Stimulated activated CD8-positive, alpha-beta memory T cell treated with anti-CD3 and anti-CD28 coated beads, Interleukin-7, amount 100 ng/mL, for 4 hours (primary cell): ENCODE measurements around the gene ACSM6.

Experiments
- DNase-seq, 2 donors: peaks; one replicate each; pipeline ENCODE4 v3.0.0-alpha.2; 2020; ENCODE audit warnings: low read depth in 2 of 2

ACSM6 gene

DNA sequence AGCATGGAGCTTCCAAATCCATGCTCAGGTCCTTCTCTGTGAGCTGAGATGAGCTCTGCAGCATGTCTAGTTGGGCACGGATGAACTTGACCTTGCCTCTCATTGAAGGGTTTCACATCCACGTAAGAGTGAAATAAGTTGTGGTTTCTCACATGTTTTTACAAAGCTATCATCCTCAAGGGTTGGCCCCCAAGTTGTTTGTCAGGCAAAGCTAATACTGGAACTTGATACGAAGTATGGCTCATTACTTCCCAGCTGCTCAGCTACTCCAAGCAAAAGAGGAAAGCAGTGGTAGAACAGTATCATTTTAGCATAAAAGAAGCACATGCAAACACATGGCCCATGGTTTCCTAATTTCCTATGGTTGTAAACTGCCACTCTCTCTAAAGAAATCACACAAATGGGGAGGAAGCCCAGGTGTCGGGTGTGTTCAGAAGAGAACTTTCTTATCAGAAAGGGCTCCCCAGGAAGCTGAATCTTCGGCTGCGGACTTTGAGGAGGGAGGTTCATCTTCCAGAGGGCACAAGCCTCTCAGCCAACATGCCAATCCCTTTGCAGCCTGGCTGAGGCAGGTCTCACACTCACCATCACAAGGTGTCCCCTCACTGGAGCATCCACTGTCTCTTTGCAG lies 51.5 kb downstream of the ACSM6 start:
- DNase-seq: no peak

- DNase-seq: peak; percentile 8 to 27
Measured at GRCh38 chr10:95246582-95247051, 52.6 kb downstream of the ACSM6 start.

DNA sequence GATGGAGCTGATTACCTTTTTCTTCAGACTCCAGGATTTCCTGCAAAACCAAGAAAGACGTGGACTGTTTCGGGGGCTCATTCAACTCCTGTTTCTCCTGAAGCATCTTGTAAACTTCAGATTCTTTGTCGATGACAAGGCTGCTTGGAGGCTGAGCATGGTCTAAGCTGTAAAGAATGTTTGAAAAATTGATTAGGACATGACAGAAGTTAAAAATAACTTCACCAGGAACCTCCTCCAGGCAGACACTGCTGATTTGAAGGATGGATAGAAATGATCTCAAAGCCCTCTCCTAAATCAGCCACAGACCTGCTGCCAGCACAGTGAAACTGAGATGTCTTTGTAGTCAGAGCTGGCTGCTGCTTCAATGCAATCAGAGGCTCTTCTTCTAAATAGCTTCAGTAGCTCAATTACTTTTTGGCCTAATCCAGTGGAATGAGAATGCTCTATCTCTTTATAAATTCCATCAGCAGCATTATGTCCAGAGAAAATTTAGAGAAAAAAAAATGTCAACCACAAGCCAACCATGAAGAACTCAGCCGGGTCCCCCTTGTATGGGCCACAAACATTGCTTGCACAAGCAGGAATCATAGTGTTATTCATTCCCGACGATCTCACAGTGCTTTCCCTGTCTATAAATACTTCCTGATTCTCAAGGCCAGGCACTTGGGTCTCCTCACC lies 53.3 kb downstream of the ACSM6 start:
- DNase-seq: no peak

GRCh38 chr10:95247881-95248583 lies 54.0 kb downstream of the ACSM6 start:
- DNase-seq: no peak

GRCh38 chr10:95248989-95249388 lies 55.0 kb downstream of the ACSM6 start:
- DNase-seq: no peak

DNA sequence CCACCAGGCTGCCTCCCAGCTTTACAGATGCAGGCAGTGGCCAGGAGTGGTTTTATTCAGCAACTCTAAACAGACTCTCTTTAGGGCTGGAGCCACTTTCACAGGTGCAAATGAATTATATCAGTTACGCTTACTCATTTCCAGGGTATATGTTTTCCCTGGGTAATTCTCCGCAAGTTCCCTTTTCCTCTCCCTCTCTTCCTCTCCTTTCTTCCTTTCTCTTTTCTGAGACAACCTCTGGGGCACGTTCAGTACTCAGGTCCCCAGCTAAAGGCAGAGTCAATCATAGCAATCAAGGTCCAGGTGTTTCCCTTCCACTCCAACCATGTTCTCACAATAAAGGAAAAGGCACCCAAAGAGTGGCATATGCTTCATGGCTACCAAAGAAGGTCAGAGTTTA lies 55.4 kb downstream of the ACSM6 start:
- no peak for DNase-seq

DNA sequence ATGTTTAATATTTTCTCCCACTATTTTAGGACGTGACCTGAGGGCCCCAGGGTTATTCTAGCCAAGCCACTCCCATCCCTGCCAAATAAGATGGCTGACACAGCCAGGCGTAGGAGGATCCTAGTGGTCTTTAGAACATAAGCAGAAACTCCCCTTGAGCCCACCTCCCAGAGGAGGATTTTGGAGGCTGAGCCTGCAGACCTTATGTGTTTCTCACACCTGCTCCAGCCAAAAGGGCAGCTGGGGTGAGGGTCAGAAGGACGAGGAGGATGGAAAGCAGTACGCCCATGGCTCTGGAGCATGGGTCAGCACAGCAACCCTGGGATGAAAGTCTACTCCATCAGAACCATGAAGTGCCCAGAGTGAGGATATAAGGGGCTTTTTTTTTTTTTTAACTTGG lies 56.8 kb downstream of the ACSM6 start:
- DNase-seq: no peak

GRCh38 chr10:95253007-95253406 lies 59.0 kb downstream of the ACSM6 start:
- no peak for DNase-seq

GRCh38 chr10:95253686-95254085 lies 59.6 kb downstream of the ACSM6 start:
- DNase-seq: no peak

GRCh38 chr10:95254629-95255028 lies 60.6 kb downstream of the ACSM6 start:
- DNase-seq: no peak

GRCh38 chr10:95256268-95256667 lies 62.2 kb downstream of the ACSM6 start:
- no peak for DNase-seq

GRCh38 chr10:95257849-95258248 lies 63.8 kb downstream of the ACSM6 start:
- DNase-seq: no peak

- no peak for DNase-seq
Measured at GRCh38 chr10:95260397-95260881, 66.4 kb downstream of the ACSM6 start.

DNA sequence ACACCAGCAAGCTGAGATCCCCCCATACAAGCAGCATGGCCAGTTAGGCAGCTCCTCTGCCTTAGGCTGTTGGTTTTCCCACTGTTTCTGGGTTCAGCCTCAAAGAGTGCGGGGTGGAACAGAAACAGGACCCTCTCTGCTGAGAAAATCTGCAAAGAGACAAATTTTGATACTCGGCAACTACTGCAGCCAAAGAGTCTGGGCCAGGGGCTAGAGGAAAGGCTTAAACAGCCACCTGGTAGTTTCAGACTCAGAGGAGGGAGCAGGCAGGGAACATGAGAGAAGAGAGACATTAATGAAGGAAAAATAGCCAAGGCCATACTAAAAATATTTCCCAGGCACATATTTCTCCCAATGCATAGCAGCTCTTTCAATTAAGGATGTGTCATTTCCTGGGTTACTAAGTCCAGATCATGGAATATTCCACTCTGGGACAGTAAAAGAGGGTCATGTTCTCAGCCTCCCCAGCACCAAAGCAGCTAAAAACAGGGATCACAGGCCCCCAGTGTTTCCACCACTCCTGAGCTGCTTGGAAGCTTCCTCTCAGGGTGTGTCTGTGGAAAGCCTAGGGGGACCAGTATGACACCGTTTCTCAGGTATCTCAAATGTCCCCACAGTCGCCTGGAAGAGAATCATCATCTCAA lies 67.0 kb downstream of the ACSM6 start:
- no peak for DNase-seq

DNA sequence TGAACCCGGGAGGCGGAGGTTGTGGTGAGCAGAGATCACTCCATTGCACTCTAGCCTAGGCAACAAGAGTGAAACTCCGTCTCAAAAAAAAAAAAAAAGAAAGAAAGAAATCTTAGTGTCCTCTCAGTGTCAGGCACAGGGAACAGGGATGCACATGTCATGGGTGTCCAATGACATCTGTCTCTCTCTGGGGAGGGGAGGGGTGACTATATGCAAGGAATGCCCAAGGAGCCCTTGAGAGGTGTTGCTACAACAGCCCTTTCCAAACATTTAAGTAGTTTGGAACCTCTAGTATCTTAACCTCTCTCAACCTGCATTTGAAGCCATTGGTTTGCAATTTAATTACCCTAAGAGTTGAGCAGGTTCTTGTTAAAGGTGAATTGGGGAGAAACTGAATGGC lies 67.9 kb downstream of the ACSM6 start:
- no peak for DNase-seq

GRCh38 chr10:95262763-95263518 lies 68.9 kb downstream of the ACSM6 start:
- no peak for DNase-seq

- DNase-seq: no peak
Measured at GRCh38 chr10:95263864-95264226, 69.8 kb downstream of the ACSM6 start.

- no peak for DNase-seq
Measured at GRCh38 chr10:95264227-95265051, 70.4 kb downstream of the ACSM6 start.

- no peak for DNase-seq
Measured at GRCh38 chr10:95265572-95265971, 71.5 kb downstream of the ACSM6 start.

DNA sequence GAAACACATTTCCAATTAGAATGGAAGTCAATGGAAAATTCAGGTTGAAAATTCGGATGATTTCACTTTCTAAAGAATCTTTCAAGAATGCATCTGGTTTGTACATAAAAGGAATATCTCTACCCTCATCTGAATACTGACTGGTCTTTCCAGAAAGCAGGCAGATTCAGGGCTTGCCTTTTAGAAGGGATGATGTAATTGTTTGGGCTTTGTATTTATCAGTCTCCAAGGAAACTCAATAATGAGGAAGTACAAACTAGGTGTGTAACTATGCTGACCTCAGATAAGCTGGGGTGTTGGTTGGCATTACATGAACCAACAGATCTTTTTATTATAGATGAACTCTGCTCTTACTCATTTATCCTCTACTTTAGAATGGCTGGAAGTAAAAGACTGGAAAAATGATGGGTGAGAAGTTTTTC lies 72.6 kb downstream of the ACSM6 start:
- DNase-seq: no peak

GRCh38 chr10:95267251-95267650 lies 73.2 kb downstream of the ACSM6 start:
- DNase-seq: no peak
